Stomach (tissue), 9 donors: Measurements from ENCODE around the gene SNN. TPM values are rescaled to one million over a fixed set of nuclear protein-coding genes. Genes with fewer than 3 reads are reported as not detected.
A peak's percentile ranks its signal among the peaks of the same experiment; 100 is the strongest.

Experiments
- DNase-seq, 2 donors: peaks; one replicate each; pipeline versions ENCODE4 v3.0.0 to v3.0.0-alpha.2; 2013 to 2019
- H3K27ac ChIP-seq, 5 donors: fragments of 200-600 bp in 4 of 5; sonication (generic) in 4 of 5; one replicate each; pipeline ENCODE4 v1.5.1; 2013 to 2019; ENCODE audit warnings: mild to moderate bottlenecking in 1 of 5, moderate library complexity in 1 of 5
- H3K27me3 ChIP-seq, 3 donors: fragments of 200-600 bp; sonication (generic); one replicate each; pipeline ENCODE4 v1.5.1; 2017 to 2019; ENCODE audit warnings: mixed run types in 1 of 3
- H3K36me3 ChIP-seq, 4 donors: fragments of 200-600 bp; sonication (generic); 1 replicate in 3 of 4; 2 replicates in 1 of 4; pipeline ENCODE4 v1.5.1; 2016 to 2019
- H3K4me1 ChIP-seq, 4 donors: fragments of 200-600 bp; sonication (generic); one replicate each; pipeline ENCODE4 v1.5.1; 2016 to 2019
- H3K4me3 ChIP-seq, 4 donors: fragments of 200-600 bp; sonication (generic) in 3 of 4; one replicate each; pipeline ENCODE4 v1.5.1; 2016 to 2019; ENCODE audit warnings: mild to moderate bottlenecking in 1 of 4
- H3K9me3 ChIP-seq, 4 donors: fragments of 200-600 bp; sonication (generic); one replicate each; pipeline ENCODE4 v1.5.1; 2016 to 2019
- CTCF ChIP-seq, 7 experiments: fragments of 450-650 bp in 4 of 7; fragments of 200-600 bp in 3 of 7; sonication (generic) in 3 of 7; IDR thresholded peaks; one replicate each; pipeline ENCODE4 v1.5.1; 2016 to 2019; ENCODE audit warnings: antibody characterized with exemption in 7 of 7, control low read depth in 2 of 7, mild to moderate bottlenecking in 1 of 7
- EP300 ChIP-seq: sonication (generic); formaldehyde crosslinking; IDR thresholded peaks from one replicate; pipeline ENCODE4 v1.6.1; 2017; ENCODE audit warnings: antibody characterized with exemption
- POLR2A ChIP-seq, 4 donors: fragments of 450-650 bp; IDR thresholded peaks; one replicate each; pipeline ENCODE4 v1.6.1; 2016; ENCODE audit warnings: antibody characterized with exemption in 4 of 4, control low read depth in 2 of 4, mild to moderate bottlenecking in 1 of 4, moderate library complexity in 1 of 4
- POLR2AphosphoS5 ChIP-seq, 3 donors: sonication (generic); formaldehyde crosslinking; IDR thresholded peaks; one replicate each; pipeline ENCODE4 v1.6.1; 2016; ENCODE audit warnings: antibody characterized with exemption in 3 of 3
- WGBS, 5 donors: extraction: QIAGEN DNeasy Blood & Tissue Kit in 3 of 5; methylation state at CpG; one replicate each; pipeline versions ENCODE4 v1.1.5 to v1.1.7; 2013 to 2018; 5-methylcytosine and 5-hydroxymethylcytosine counted together
- intact Hi-C: fragments of 100-400 bp; cut with DNase I; formaldehyde crosslinking; loops from one replicate; pipeline ENCODE4 v1.15.1; 2023; ENCODE audit warnings: low total_unique reads
- polyA plus RNA-seq, 3 donors: library from polyadenylated mRNA; stranded (reverse); fragments of 200-250 nt; gene quantifications; one replicate each; pipeline ENCODE4 v1.2.3, GENCODE V29; 2013
- total RNA-seq, 5 donors: library from RNA; depleted of rRNA; stranded (reverse); fragments of >200 nt; gene quantifications; one replicate each; pipeline versions ENCODE4 v1.1.0 to v1.2.3, GENCODE V29; 2014 to 2016
- donor health status: healthy with polysubstance abuse.
- donor health status: Bipolar disorder and iron deficiency.
- donor health status: healthy.

Gene SNN
- total and polyA plus RNA-seq, 8 donors, result 2.9 to 25.0 (median 13.7) TPM

- TF ChIP-seq CTCF (IDR thresholded peaks at IDR 0.05) (no peak), EP300 (no peak), POLR2A (IDR thresholded peaks at IDR 0.05) (no peak), POLR2AphosphoS5 (IDR thresholded peaks at IDR 0.05) (peak in 1 of 3 donors; percentile 16)
- H3K27me3 ChIP-seq, result no peaks in the 10 kb centered on the region
- H3K4me1 ChIP-seq, result peaks cover 5 to 55% (median 33%) of the 10 kb centered on the region in 4 donors
- H3K9me3 ChIP-seq, result no peaks in the 10 kb centered on the region
- no peak for DNase-seq
- peaks cover 47 to 77% (median 76%) of the 10 kb centered on the region in 4 donors for H3K36me3 ChIP-seq
- WGBS, 5 donors, result 68 to 91% (median 87%) methylated on average over 3 of the region's 3 CpGs
- H3K4me3 ChIP-seq, result no peak overlapping the region
- peak overlapping the region in 4 of 5 donors; percentile 28 to 51 (median 47) for H3K27ac ChIP-seq
- intact Hi-C loops, result no loop called here
Observed at GRCh38 chr16:11689031-11689840, 21.0 kb downstream of the SNN start.

GRCh38 chr16:11691235-11691634 is 23.0 kb downstream of the SNN start:
- WGBS, 5 donors, result 89 to 97% (median 92%) methylated on average over 5 of the region's 5 CpGs
- Histone ChIP-seq H3K36me3 (peaks cover 40 to 77% (median 75%) of the 10 kb centered on the region in 4 donors), H3K4me3 (no peak overlapping the region), H3K9me3 (no peaks in the 10 kb centered on the region), H3K4me1 (peaks cover 5 to 50% (median 31%) of the 10 kb centered on the region in 4 donors), H3K27ac (no peak overlapping the region), H3K27me3 (no peaks in the 10 kb centered on the region)
- no peak for TF ChIP-seq POLR2A (IDR thresholded peaks at IDR 0.05)
- intact Hi-C loops, result no loop called here
- no peak for DNase-seq

- intact Hi-C loops, result no loop called here
Observed at GRCh38 chr16:11691771-11692170, 23.5 kb downstream of the SNN start.

GRCh38 chr16:11692171-11692570 is 23.9 kb downstream of the SNN start:
- intact Hi-C loops, result no loop called here
- no peak overlapping the region for H3K27ac ChIP-seq
- no peaks in the 10 kb centered on the region for H3K9me3 ChIP-seq
- no peaks in the 10 kb centered on the region for H3K27me3 ChIP-seq
- peaks cover 39 to 77% (median 75%) of the 10 kb centered on the region in 4 donors for H3K36me3 ChIP-seq
- TF ChIP-seq POLR2A (IDR thresholded peaks at IDR 0.05) (no peak), POLR2AphosphoS5 (IDR thresholded peaks at IDR 0.05) (no peak), EP300 (no peak), CTCF (IDR thresholded peaks at IDR 0.05) (no peak)
- H3K4me1 ChIP-seq, result peaks cover 5 to 40% (median 28%) of the 10 kb centered on the region in 4 donors
- no peak for DNase-seq
- H3K4me3 ChIP-seq, result no peak overlapping the region
- WGBS, 5 donors, result 77 to 88% (median 83%) methylated on average over 8 of the region's 8 CpGs

More at GRCh38 chr16:11691771-11692170, 23.5 kb downstream of the SNN start:
- TF ChIP-seq POLR2A (IDR thresholded peaks at IDR 0.05), result no peak
- TF ChIP-seq CTCF (IDR thresholded peaks at IDR 0.05), result no peak
- no peak for TF ChIP-seq EP300
- no peak for TF ChIP-seq POLR2AphosphoS5 (IDR thresholded peaks at IDR 0.05)
- no peak overlapping the region for H3K27ac ChIP-seq
- H3K4me1 ChIP-seq, result peaks cover 5 to 44% (median 29%) of the 10 kb centered on the region in 4 donors
- 90 to 94% (median 93%) methylated on average over 15 of the region's 15 CpGs for WGBS, 5 donors
- no peak for DNase-seq
- peaks cover 40 to 77% (median 75%) of the 10 kb centered on the region in 4 donors for H3K36me3 ChIP-seq
- H3K27me3 ChIP-seq, result no peaks in the 10 kb centered on the region
- no peaks in the 10 kb centered on the region for H3K9me3 ChIP-seq
- H3K4me3 ChIP-seq, result no peak overlapping the region

- DNase-seq, result no peak
- intact Hi-C loops, result no loop called here
- TF ChIP-seq EP300 (no peak), CTCF (IDR thresholded peaks at IDR 0.05) (no peak), POLR2AphosphoS5 (IDR thresholded peaks at IDR 0.05) (no peak), POLR2A (IDR thresholded peaks at IDR 0.05) (no peak)
- no peaks in the 10 kb centered on the region for H3K27me3 ChIP-seq
- H3K27ac ChIP-seq, result peak overlapping the region in 1 of 5 donors; percentile 6
- H3K9me3 ChIP-seq, result no peaks in the 10 kb centered on the region
- no peak overlapping the region for H3K4me3 ChIP-seq
- H3K36me3 ChIP-seq, result peaks cover 39 to 77% (median 75%) of the 10 kb centered on the region in 4 donors
- WGBS, 5 donors, result 59 to 85% (median 74%) methylated on average over 4 to 6 of the region's 6 CpGs
- peaks cover 5 to 39% (median 26%) of the 10 kb centered on the region in 4 donors for H3K4me1 ChIP-seq
Observed at GRCh38 chr16:11692651-11693050, 24.4 kb downstream of the SNN start.
